Tibial nerve (tissue), 4 donors: ENCODE results near the gene POMP.

Experiments used
- CTCF ChIP-seq, 5 experiments: fragments of 200-600 bp in 3 of 5; fragments of 450-650 bp in 2 of 5; sonication (generic) in 3 of 5; IDR thresholded peaks; one replicate each; pipeline ENCODE4 v1.5.1; 2016 to 2019; ENCODE audit warnings: antibody characterized with exemption in 5 of 5, mild to moderate bottlenecking in 3 of 5, moderate library complexity in 2 of 5
- EP300 ChIP-seq, 2 donors: sonication (generic); formaldehyde crosslinking; IDR thresholded peaks; one replicate each; pipeline ENCODE4 v1.6.1; 2017; ENCODE audit warnings: antibody characterized with exemption in 2 of 2, mild to moderate bottlenecking in 1 of 2
- POLR2A ChIP-seq, 2 donors: fragments of 450-650 bp; IDR thresholded peaks; one replicate each; pipeline ENCODE4 v1.6.1; 2017; ENCODE audit warnings: antibody characterized with exemption in 2 of 2, mild to moderate bottlenecking in 2 of 2, moderate library complexity in 2 of 2

GRCh38 chr13:28704282-28704681, 45.4 kb downstream of the POMP start:
- no peak for TF ChIP-seq EP300 (IDR thresholded peaks at IDR 0.05)
- TF ChIP-seq POLR2A (IDR thresholded peaks at IDR 0.05): no peak
- no peak for TF ChIP-seq CTCF (IDR thresholded peaks at IDR 0.05)
